CD1c-positive myeloid dendritic cell (primary cell): ENCODE measurements around the gene GABRA4.

Experiments
- DNase-seq: peaks from one replicate; pipeline ENCODE4 v3.0.0-alpha.2; 2016; ENCODE audit errors: extremely low spot score

The GABRA4 gene

GRCh38 chr4:46930891-46931290, 62.5 kb downstream of the GABRA4 start:
- DNase-seq: no peak

- no peak for DNase-seq
These were observed 66.2 kb downstream of the GABRA4 start for GRCh38 chr4:46927201-46927600.

GRCh38 chr4:46924789-46925529, 68.4 kb downstream of the GABRA4 start:
- no peak for DNase-seq

GRCh38 chr4:46922205-46922604, 71.2 kb downstream of the GABRA4 start:
- no peak for DNase-seq

GRCh38 chr4:46909078-46909477, 84.3 kb downstream of the GABRA4 start, which contains the start of gene COX7B2:
Gene COX7B2, minus strand, starts transcription at chr4:46909245. Its CDS starts 174,053 bp downstream, at chr4:46735192.
- DNase-seq: no peak

GRCh38 chr4:46908148-46908547, 85.2 kb downstream of the GABRA4 start:
- DNase-seq: no peak

GRCh38 chr4:46900082-46900481, 93.3 kb downstream of the GABRA4 start:
- DNase-seq: no peak

- DNase-seq: no peak
These were observed 98.6 kb downstream of the GABRA4 start for GRCh38 chr4:46894826-46895225.

GRCh38 chr4:46890056-46890455, 103.3 kb downstream of the GABRA4 start:
- DNase-seq: no peak

- DNase-seq: no peak
These were observed 104.0 kb downstream of the GABRA4 start for GRCh38 chr4:46889410-46889809.

GRCh38 chr4:46886711-46887110, 106.7 kb downstream of the GABRA4 start:
- no peak for DNase-seq

GRCh38 chr4:46878641-46879040, 114.7 kb downstream of the GABRA4 start:
- no peak for DNase-seq

GRCh38 chr4:46874811-46875210, 118.6 kb downstream of the GABRA4 start:
- DNase-seq: no peak

GRCh38 chr4:46870411-46870810, 123.0 kb downstream of the GABRA4 start:
- DNase-seq: no peak
